GM21825 (cell line): ENCODE data around the gene LARP4B.

Source experiments
- ATAC-seq: cut with Tn5 transposase; IDR thresholded peaks from one replicate; pipeline ENCODE4 v1.9.1; 2021; ENCODE audit warnings: mild to moderate bottlenecking, moderate library complexity; ENCODE audit not compliant: unreplicated experiment

The LARP4B gene

DNA sequence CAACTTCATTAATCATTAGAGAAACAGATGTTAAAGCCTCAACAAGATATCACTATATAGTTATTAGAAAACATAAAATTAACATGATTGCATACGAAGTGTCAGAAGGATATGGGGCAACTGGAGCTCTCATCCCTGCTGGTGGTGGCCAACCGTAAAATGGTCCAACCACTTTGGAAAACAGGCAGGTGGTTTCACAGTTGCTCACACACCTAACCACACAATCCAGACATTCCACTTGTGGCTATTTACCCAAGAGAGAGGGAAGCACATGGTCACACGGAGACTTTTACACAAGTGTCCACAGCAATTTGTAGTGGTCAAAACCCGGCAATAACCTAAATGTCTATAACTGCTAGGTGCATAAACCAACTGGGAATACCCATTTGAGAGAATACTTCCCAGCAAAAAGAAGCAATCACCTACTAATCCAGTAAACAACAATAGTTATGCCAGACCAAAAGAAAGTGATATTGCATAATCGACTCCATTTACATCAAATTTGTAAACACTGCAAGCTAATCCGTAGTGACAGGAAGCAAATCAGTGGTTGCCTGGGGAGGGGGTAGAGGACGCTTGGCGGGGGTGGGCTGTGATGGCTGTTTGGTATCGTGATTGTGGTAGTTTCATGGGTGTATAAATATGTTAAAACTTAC is 91.8 kb downstream of the LARP4B start:
- ATAC-seq = no peak

- no peak for ATAC-seq
Observed at GRCh38 chr10:836782-837181, 94.7 kb downstream of the LARP4B start.

DNA sequence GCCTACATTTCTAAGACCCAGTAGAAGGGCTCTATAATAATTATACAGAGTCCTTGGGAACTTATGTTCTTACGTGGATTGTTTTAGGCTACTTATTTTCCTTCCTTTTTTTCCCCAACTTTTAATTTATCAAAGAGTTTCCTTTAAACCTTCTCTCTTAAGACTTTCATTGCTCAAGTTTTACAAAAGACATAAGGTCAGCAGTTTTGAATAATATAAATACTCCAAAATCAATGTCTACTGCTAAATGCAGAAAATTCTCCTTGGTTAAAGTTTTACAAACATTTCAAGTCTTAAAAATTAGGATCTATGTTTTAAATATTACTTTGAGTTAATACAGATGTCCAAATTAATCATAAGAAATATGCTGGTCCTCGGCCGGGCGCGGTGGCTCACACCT is 97.0 kb downstream of the LARP4B start:
- no peak for ATAC-seq

- ATAC-seq = no peak
Observed at GRCh38 chr10:829241-829640, 102.3 kb downstream of the LARP4B start.

DNA sequence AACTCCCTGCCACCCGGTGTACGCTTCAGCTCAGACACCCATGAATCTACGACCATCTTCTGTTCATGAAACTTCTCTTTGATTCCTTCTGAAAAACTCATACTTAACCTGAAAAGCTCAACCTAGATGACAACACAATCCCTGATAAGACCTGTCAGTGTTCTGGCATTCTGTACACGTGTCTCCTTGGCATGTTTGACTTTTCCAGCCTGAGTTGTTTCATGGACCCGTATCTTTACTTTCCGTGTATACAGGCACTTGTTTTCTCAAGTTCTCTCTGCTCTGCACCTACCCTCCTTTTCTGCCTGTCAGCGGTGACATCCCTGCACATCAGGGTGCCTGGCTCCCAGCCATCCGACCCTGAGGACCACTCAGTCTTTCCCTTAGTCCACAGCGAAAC is 103.3 kb downstream of the LARP4B start:
- no peak for ATAC-seq

DNA sequence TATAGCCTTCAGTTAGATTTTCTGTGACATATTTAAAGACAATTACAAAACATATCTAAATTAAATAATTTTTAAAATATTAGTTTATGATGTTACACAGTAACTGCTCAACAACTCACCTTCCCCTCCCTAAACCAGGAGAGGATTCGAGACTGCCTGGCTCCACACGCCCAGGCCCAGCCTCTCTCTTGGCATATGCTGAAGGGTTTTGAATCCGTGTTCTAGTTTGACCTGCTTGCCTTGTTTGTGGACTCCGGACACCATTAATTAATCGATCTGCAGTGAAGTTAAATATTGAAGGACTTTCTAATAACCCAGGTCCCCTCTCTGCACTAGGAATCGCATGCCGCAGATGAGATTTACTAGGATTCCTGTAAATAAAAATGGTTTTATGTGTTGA is 106.6 kb downstream of the LARP4B start:
- no peak for ATAC-seq

DNA sequence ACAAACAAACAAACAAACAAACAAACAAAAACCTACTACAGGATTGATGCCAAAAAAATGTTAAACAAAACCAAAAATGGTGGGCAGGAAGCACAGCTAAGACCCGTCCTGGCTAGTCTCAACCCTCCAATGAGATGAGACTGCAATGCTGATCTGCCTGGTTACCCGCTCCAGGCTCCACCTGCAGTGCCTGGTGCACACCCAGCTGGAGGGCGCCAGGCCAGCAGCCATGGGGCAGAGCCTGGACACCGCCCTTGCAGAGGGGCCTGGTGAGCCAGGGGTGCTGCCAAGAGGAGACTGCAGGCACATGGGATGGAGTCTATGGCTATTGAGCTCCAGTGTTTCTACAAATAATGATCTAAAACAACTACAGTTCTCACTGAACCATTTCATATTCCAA is 107.0 kb downstream of the LARP4B start:
- no peak for ATAC-seq

DNA sequence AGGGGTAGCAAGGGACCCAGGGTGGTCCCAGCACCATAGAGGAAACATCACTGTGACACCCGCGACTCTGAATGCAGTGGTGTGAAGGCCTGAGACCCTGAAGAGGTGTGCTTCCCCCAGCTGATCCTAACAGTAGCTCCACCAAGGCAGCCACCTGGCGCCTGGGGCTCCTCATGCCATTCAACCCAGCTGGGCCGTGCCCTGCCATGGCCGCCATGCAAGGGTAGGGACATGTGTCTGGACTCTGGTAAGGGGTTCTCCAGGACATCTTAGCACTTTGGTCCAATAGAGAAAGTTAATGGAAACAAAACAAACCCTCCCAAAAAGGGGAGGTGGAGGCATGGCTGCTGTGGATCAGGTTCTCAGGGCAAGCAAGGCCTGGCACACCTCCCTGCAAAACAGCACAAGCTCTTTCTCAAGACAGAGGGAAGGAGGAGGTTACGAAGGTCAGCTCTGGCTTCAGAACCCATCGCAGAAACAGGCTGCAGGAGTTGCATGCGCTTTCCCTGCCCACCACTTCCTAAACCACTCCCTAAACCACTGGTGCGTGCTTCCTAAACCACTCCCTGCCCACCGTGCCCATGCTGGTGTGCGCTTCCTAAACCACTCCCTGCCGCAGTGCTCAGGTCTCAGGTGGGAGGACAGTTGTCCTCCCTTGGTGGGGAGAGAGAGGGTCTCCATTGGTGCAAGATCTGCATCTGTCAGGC is 108.7 kb downstream of the LARP4B start:
- no peak for ATAC-seq

- no peak for ATAC-seq
Observed at GRCh38 chr10:822197-822596, 109.3 kb downstream of the LARP4B start.

DNA sequence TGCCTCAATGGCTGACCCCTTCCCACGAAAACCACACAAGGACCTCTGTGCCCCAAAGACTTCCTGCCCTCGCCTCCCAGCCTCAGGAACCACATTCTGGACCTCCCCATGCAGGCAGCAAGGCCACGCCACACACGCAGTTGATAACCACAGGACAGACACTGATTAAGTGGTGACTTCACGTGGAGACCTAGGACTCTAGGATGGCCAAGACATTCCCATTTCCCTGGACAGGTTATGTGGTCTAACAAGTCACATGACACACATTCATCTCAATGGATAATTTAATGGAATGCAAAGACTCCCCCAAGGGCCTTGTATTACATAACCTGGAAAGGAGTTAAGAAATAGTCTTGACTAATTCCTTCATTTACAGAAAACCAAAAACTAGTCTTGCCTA is 110.2 kb downstream of the LARP4B start:
- no peak for ATAC-seq

DNA sequence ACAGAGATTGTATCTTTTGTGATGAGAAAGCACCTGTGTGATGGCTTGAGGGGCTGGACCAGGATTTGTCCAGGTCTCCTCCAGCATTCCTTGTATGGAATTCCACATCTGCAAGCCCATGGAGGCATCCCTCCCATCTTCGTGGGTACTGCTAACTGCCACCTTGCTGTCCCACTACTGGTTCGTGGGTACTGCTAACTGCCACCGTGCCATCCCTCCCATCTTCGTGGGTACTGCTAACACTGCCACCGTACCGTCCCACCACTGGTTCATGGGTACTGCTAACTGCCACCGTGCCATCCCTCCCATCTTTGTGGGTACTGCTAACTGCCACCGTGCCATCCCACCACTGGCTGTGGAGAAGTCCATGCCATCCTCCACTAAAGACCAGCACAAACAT is 111.7 kb downstream of the LARP4B start:
- ATAC-seq = no peak

- no peak for ATAC-seq
Observed at GRCh38 chr10:819326-819725, 112.2 kb downstream of the LARP4B start.

- ATAC-seq = no peak
Observed at GRCh38 chr10:818526-819220, 112.8 kb downstream of the LARP4B start.

GRCh38 chr10:818010-818409 is 113.5 kb downstream of the LARP4B start:
- ATAC-seq = no peak

DNA sequence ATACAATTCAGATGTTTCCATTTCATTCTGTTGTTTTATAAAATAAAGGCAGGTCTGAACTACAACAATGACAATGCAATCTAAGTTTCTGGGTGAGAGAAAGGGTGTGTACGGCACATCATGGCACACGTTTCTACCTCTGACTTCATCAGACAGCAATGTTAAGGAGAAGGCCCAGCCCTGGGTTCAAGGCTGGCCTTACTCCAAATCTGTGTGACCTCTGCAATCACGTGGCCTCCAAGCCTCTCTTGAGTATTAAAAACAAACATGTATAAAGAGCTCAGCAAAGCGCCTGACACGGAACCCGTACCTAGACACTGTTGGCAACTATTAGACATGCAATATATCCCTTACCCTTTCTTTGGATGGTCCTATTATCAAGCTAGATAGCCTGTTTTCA is 114.1 kb downstream of the LARP4B start:
- no peak for ATAC-seq

DNA sequence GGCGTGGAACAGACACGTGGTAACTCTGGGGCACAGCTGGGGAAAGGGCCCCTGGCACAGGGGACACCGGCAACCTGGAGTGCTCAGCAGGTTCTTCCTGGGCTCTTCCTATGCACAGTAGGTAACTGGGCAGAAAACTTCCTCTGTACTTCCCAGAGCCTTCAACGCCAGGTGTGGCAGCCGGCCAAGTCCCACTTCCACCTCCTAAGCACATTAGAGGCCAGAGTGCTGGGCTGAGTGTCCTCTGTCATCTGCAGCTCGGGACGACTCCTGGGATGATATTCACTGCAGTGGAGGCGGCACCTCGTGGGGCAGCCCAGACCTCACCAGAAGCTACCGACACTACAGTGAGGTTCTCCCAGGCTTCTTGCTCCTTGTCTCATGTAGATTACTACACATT is 114.5 kb downstream of the LARP4B start:
- no peak for ATAC-seq

- ATAC-seq = no peak
Observed at GRCh38 chr10:816091-816477, 115.4 kb downstream of the LARP4B start.

DNA sequence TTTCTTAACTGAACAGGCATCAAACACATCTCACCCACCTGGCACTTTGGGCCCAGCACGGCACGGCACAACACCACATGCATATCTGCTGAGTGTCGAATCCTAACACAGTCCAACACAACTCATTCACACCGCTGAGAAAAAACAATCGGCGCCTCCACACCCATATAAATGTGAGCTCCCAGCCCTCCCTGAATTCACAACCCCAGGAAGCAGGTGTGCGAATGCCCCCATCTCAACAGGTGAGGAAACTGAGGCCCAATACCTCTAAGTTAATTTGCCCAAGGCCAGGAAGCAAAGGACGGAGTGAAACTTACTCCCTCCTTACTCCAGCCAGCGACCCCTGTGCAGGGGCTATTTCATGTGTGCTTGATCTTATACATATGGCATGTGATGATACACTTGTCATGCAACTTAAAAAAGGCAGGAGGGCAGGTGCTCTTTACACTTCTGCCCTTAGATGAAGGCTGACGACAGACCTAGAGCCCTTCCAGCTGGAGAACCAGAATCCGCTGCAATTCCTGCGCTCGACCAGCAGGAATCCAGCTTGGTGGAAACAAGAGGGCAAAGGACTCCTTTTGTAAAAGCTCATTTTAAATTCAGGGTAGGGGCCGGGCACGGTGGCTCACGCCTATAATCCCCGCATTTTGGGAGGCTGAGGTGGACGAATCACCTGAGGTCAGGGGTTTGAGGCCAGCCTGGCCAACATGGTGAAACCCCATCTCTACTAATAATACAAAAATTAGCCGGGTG is 116.0 kb downstream of the LARP4B start:
- no peak for ATAC-seq

DNA sequence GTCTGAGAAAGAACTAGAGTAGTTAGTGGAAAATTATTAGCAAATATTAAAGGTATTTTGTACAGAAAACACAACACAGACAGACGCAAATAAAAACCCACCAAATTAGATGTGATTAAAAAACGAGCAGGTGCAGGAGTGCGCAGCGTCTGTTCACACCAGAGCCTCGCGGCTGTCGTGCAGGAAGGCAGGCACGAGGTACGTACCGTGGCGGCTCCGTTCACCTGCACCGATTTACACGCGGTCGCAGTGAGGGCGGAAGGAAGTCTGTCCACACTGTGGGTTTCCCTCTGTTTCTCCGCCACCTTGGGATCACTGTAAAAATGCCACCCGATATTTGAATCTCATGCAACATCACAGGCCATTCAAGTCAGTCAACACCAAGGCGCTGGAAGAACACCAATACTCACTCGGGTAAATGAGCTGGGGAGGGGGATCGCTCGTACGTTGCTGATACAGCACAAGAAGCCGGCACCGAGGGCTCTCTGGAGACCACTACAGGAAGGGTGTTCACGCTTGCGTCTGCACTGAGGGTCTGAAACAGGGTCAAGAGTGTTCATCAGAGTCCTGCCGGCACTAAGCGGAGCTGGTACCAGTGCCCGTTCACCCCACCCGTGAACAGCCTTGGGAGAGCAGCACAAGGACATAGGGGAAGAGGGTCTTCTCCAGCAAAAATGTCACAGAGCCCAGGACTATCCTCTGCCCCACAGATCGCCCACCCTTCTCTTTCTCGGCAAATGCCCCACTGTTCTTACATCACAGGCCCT is 116.8 kb downstream of the LARP4B start:
- ATAC-seq = no peak

DNA sequence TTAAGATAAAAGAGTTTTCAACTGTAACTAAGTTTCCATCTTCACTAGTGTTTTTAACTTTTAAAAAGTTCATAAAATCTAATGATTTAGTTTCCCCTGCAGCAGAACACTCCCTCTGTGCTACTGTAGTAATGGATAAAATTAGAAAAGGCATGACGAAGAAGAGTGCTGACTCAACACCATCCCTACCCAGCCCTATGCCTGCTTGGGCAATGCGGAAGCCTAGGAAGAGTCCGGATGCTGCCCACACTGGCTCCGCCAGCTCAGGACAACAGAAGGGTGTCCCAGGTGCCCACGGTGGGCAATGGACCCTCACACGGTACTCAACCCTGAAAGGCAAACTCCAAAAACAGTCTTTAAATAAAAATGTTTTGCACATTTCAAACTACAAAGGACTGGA is 118.2 kb downstream of the LARP4B start:
- ATAC-seq = no peak

DNA sequence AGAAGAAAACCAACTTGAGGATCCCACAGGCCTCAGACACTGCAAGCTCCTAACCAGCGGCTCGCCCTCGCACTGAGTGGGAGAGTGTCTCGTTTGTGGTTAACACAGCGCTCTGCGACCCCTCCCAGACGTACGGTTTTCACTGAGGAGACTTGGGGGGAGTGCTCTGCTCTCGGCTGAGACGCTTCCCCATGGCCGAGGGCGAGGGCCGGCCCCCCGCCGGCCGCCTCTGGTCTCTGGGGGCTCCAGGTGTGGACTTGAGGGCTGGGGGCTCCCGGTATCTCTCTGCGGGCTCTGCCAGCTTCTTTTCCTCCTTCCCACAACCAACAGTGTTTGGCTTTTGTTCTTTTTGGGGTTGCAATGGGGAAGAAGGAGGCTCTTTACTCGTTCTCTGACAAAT is 118.7 kb downstream of the LARP4B start:
- ATAC-seq = no peak
